WTC11 (cell line): Measurements from ENCODE around the gene SSH2. TPM values are rescaled to one million over a fixed set of nuclear protein-coding genes. Genes with fewer than 3 reads are reported as not detected.

Source experiments
- ATAC-seq: fragments of 200-7000 bp; cut with Tn5 transposase; 2 replicates; pipeline ENCODE4 v1.10.0; 2021; ENCODE audit warnings: mild to moderate bottlenecking, moderate library complexity
- CTCF ChIA-PET: fragments of 300-600 bp; sonication (Branson Sonifier 250); formaldehyde crosslinking; loops from one replicate; lab custom pipeline; 2021; ENCODE audit warnings: antibody characterized with exemption; lab: Charles Lee
- POLR2A ChIA-PET: fragments of 350-600 bp; sonication (Branson Sonifier 250); formaldehyde crosslinking; loops from one replicate; lab custom pipeline; 2021; ENCODE audit warnings: antibody characterized with exemption; lab: Charles Lee
- DNase-seq: peaks from one replicate; pipeline ENCODE4 v3.0.0; 2021; ENCODE audit warnings: low spot score
- H3K27ac Mint-ChIP-seq: 2 replicates; pipeline ENCODE4 v1.8.0; 2021; ENCODE audit warnings: mixed read lengths
- H3K27me3 Mint-ChIP-seq: 2 replicates; pipeline ENCODE4 v1.8.0; 2021; ENCODE audit warnings: low read depth, mild to moderate bottlenecking, moderate library complexity, mixed read lengths
- H3K36me3 Mint-ChIP-seq: 2 replicates; pipeline ENCODE4 v1.8.0; 2021; ENCODE audit warnings: mixed read lengths
- H3K4me1 Mint-ChIP-seq: 2 replicates; pipeline ENCODE4 v1.8.0; 2022; ENCODE audit warnings: mixed read lengths
- H3K4me3 Mint-ChIP-seq: 2 replicates; pipeline ENCODE4 v1.8.0; 2021; ENCODE audit warnings: mild to moderate bottlenecking, moderate library complexity, mixed read lengths
- H3K9me3 Mint-ChIP-seq: 2 replicates; pipeline ENCODE4 v1.8.0; 2021; ENCODE audit warnings: mixed read lengths
- ARID4B ChIP-seq: sonication (generic); formaldehyde crosslinking; IDR thresholded peaks from 2 replicates; pipeline ENCODE4 v1.8.0; 2023; ENCODE audit warnings: missing genetic modification reagents, mild to moderate bottlenecking, borderline replicate concordance
- E2F5 ChIP-seq: sonication (generic); formaldehyde crosslinking; IDR thresholded peaks from 2 replicates; pipeline ENCODE4 v1.8.1; 2022; ENCODE audit warnings: mild to moderate bottlenecking, moderate library complexity, missing genetic modification reagents
- EMX1 ChIP-seq: fragments of 250-450 bp; sonication (Bioruptor Pico); IDR thresholded peaks from 2 replicates; pipeline ENCODE4 v1.8.0; 2021; ENCODE audit warnings: mild to moderate bottlenecking
- ESRRA ChIP-seq: sonication (generic); formaldehyde crosslinking; IDR thresholded peaks from 2 replicates; pipeline ENCODE4 v1.8.1; 2022; ENCODE audit warnings: mild to moderate bottlenecking, missing genetic modification reagents, borderline replicate concordance
- ETV6 ChIP-seq: sonication (generic); formaldehyde crosslinking; IDR thresholded peaks from 2 replicates; pipeline ENCODE4 v1.8.1; 2022; ENCODE audit warnings: mild to moderate bottlenecking, missing genetic modification reagents
- PRRX2 ChIP-seq: fragments of 250-450 bp; sonication (Bioruptor Pico); IDR thresholded peaks from 2 replicates; pipeline ENCODE4 v1.8.0; 2021; ENCODE audit warnings: mild to moderate bottlenecking
- RORB ChIP-seq: fragments of 250-450 bp; sonication (Bioruptor Pico); IDR thresholded peaks from 2 replicates; pipeline ENCODE4 v1.9.0; 2021; ENCODE audit warnings: mild to moderate bottlenecking
- TEAD1 ChIP-seq: sonication (generic); formaldehyde crosslinking; IDR thresholded peaks from 2 replicates; pipeline ENCODE4 v1.8.0; 2022; ENCODE audit warnings: mild to moderate bottlenecking, missing genetic modification reagents
- ZNF416 ChIP-seq: fragments of 250-450 bp; sonication (Bioruptor Pico); IDR thresholded peaks from 2 replicates; pipeline ENCODE4 v1.9.0; 2021; ENCODE audit warnings: mild to moderate bottlenecking, inconsistent platforms
- total RNA-seq: library from RNA; stranded (reverse); gene quantifications from 3 replicates; pipeline ENCODE4 v1.2.3, GENCODE V29; 2021
- TF ChIP-seq, protein P1 (sequence below): sonication (generic); formaldehyde crosslinking; IDR thresholded peaks from 2 replicates; pipeline ENCODE4 v1.8.0; 2022; ENCODE audit warnings: mild to moderate bottlenecking, missing genetic modification reagents
- TF ChIP-seq, protein P2 (sequence below): sonication (generic); formaldehyde crosslinking; IDR thresholded peaks from 2 replicates; pipeline ENCODE4 v1.8.1; 2022; ENCODE audit warnings: missing genetic modification reagents, borderline replicate concordance

SSH2 gene
- total RNA-seq, 1 experiment from 2014 or later = 14.3 TPM

- ChIA-PET POLR2A (interaction anchor here (0.6 kb wide), 1 partner anchor 95 kb away, joined by 3 read pairs; no protein-coding TSS in a partner anchor), CTCF (interaction anchor here (0.8 to 1.4 kb wide), 4 partner anchors 59 to 233 kb away, joined by 3 to 4 read pairs (median 4); no protein-coding TSS in a partner anchor)
- no peaks in the 10 kb centered on the region for H3K27me3 Mint-ChIP-seq
- ATAC-seq (no peak), DNase-seq (no peak)
- H3K4me3 Mint-ChIP-seq = no peak overlapping the region
- H3K9me3 Mint-ChIP-seq = no peaks in the 10 kb centered on the region
- H3K27ac Mint-ChIP-seq = no peak overlapping the region
- H3K36me3 Mint-ChIP-seq = no peaks in the 10 kb centered on the region
- TF ChIP-seq ETV6 = no peak
- no peaks in the 10 kb centered on the region for H3K4me1 Mint-ChIP-seq
These were observed 231.8 kb downstream of the SSH2 start for GRCh38 chr17:29698019-29698777.

DNA sequence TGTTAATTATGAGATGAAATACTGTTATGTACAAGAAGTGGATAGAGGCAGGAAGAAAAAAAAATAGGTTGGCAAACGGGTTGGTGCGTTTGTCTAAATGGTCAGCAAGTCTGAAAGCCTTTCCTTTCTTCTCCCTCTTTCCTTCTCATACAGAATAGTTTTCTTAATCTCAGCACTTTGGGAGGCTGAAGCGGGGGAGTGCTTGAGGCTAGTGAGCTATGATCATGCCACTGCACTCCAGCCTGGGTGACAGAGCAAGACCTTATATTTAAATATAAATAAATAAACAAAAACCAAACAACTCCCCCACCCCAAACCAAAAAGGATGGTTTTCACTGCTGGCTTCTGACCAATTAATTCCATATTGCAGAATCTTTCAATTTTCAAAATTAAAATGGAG, 232.7 kb downstream of the SSH2 start:
- ChIA-PET CTCF (no interaction called here), POLR2A (no interaction called here)
- Mint-ChIP-seq H3K36me3 (no peaks in the 10 kb centered on the region), H3K27ac (no peak overlapping the region), H3K4me1 (no peaks in the 10 kb centered on the region), H3K9me3 (no peaks in the 10 kb centered on the region), H3K4me3 (no peak overlapping the region), H3K27me3 (no peaks in the 10 kb centered on the region)
- ATAC-seq (no peak), DNase-seq (no peak)
- TF ChIP-seq EMX1 (CRISPR knock-in tag) = no peak
- TF ChIP-seq ARID4B (CRISPR knock-in tag) = no peak
- no peak for TF ChIP-seq PRRX2 (CRISPR knock-in tag)
- no peak for TF ChIP-seq ESRRA (CRISPR knock-in tag)
- TF ChIP-seq, protein P1, sequence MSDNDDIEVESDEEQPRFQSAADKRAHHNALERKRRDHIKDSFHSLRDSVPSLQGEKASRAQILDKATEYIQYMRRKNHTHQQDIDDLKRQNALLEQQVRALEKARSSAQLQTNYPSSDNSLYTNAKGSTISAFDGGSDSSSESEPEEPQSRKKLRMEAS (CRISPR knock-in tag) = no peak
- TF ChIP-seq E2F5 (CRISPR knock-in tag) = no peak
- TF ChIP-seq, protein P2, sequence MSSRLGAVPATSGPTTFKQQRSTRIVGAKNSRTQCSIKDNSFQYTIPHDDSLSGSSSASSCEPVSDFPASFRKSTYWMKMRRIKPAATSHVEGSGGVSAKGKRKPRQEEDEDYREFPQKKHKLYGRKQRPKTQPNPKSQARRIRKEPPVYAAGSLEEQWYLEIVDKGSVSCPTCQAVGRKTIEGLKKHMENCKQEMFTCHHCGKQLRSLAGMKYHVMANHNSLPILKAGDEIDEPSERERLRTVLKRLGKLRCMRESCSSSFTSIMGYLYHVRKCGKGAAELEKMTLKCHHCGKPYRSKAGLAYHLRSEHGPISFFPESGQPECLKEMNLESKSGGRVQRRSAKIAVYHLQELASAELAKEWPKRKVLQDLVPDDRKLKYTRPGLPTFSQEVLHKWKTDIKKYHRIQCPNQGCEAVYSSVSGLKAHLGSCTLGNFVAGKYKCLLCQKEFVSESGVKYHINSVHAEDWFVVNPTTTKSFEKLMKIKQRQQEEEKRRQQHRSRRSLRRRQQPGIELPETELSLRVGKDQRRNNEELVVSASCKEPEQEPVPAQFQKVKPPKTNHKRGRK (CRISPR knock-in tag) = no peak
- no peak for TF ChIP-seq ZNF416 (CRISPR knock-in tag)
- TF ChIP-seq RORB (CRISPR knock-in tag) = no peak
- TF ChIP-seq, all 79 proteins: peak for 0

DNA sequence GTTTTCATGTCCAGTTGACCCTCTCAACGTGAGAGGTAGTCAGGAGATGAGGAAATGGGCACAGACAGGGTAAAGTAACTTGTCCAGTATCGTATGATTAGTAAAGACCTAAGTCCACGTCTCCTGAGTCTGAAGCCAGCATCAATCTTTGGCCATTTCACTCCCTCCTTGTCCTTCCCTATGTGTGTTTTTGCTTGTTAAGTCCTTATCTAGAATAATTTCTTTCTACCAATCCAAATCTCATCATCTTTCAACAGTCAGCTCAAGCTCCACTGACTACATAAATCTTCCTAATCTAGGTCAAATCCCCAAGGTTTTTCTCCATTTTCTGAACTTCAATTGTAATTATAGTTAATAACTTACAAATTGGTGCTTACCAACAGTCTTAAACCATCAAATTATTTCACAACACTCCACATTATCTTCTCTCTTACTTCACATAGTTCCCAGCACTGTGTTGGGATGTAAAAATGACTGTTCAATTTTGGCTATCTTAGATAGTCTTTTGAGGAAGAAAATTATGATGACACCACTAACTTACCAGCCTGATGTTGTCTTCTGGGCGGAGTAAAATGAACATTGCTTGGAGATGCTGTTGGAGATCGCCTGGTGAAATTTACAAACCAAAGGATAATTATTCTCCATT, 235.0 kb downstream of the SSH2 start:
- Mint-ChIP-seq H3K4me1 (no peaks in the 10 kb centered on the region), H3K4me3 (no peak overlapping the region), H3K27me3 (no peaks in the 10 kb centered on the region)
- DNase-seq = no peak
- ATAC-seq = no peak
- no peak for TF ChIP-seq TEAD1
- TF ChIP-seq, all 79 proteins: peak for 0
- H3K27ac Mint-ChIP-seq = no peak overlapping the region
- no peaks in the 10 kb centered on the region for H3K9me3 Mint-ChIP-seq
- ChIA-PET CTCF (no interaction called here), POLR2A (no interaction called here)
- no peaks in the 10 kb centered on the region for H3K36me3 Mint-ChIP-seq
